OCI-LY3 (cell line): ENCODE results near the gene C12orf50.
A peak's percentile ranks its signal among the peaks of the same experiment; 100 is the strongest.

Source experiments
- H2AFZ ChIP-seq: fragments of 200-600, 300-600 bp; shearing (Covaris generic); 2 replicates; pipeline ENCODE4 v1.6.0; 2014; ENCODE audit warnings: antibody characterized with exemption, low read depth, low read length
- H3K27ac ChIP-seq: fragments of 200-600, 300-600 bp; sonication (generic); 2 replicates; pipeline ENCODE4 v1.5.1; 2014; ENCODE audit warnings: mild to moderate bottlenecking, low read length, moderate library complexity, mixed read lengths
- H3K27me3 ChIP-seq: fragments of 200-600, 300-600 bp; sonication (generic); 2 replicates; pipeline ENCODE4 v1.6.1; 2014; ENCODE audit warnings: low read depth, low read length, mixed read lengths
- H3K36me3 ChIP-seq: fragments of 200-600, 300-600 bp; sonication (generic); replicated peaks from 2 replicates; pipeline ENCODE3; 2014; ENCODE audit warnings: low read depth, low read length, mixed read lengths
- H3K4me1 ChIP-seq: fragments of 300-600, 200-600 bp; sonication (generic); 2 replicates; pipeline ENCODE4 v1.6.1; 2014; ENCODE audit warnings: low read length, mixed read lengths
- H3K4me2 ChIP-seq: fragments of 200-600, 300-600 bp; sonication (generic); 2 replicates; pipeline ENCODE4 v1.6.1; 2014; ENCODE audit warnings: low read length, mixed read lengths
- H3K4me3 ChIP-seq: fragments of 300-600, 200-600 bp; sonication (generic); 2 replicates; pipeline ENCODE4 v1.5.1; 2014; ENCODE audit warnings: antibody characterized with exemption, mild to moderate bottlenecking, low read length, moderate library complexity
- H3K79me2 ChIP-seq: fragments of 300-600, 200-600 bp; shearing (Covaris generic); 2 replicates; pipeline ENCODE4 v1.6.1; 2014; ENCODE audit warnings: mild to moderate bottlenecking, low read length, mixed read lengths
- H3K9ac ChIP-seq: fragments of 300-600, 200-600 bp; shearing (Covaris generic); 2 replicates; pipeline ENCODE4 v1.6.0; 2014; ENCODE audit warnings: mild to moderate bottlenecking, low read length, moderate library complexity
- H3K9me3 ChIP-seq: fragments of 200-600, 300-600 bp; shearing (Covaris generic); 2 replicates; pipeline ENCODE4 v1.6.1; 2014; ENCODE audit warnings: low read length, mixed read lengths; ENCODE audit not compliant: insufficient read depth
- H4K20me1 ChIP-seq: fragments of 200-600, 300-600 bp; sonication (generic); 2 replicates; pipeline ENCODE4 v1.6.1; 2016; ENCODE audit warnings: low read length, mixed read lengths; ENCODE audit not compliant: insufficient read depth
- EZH2phosphoT487 ChIP-seq: fragments of 200-600 bp; shearing (Covaris generic); IDR thresholded peaks from 2 replicates; pipeline ENCODE4 v1.6.1; 2018; ENCODE audit warnings: antibody characterized with exemption, mixed run types, low read depth
- TF ChIP-seq, protein P1 (sequence below): fragments of 200-600, 300-600 bp; sonication (generic); IDR thresholded peaks from 2 replicates; pipeline ENCODE4 v1.5.1; 2014; ENCODE audit warnings: antibody characterized with exemption, low read length, low read depth

C12orf50 gene

DNA sequence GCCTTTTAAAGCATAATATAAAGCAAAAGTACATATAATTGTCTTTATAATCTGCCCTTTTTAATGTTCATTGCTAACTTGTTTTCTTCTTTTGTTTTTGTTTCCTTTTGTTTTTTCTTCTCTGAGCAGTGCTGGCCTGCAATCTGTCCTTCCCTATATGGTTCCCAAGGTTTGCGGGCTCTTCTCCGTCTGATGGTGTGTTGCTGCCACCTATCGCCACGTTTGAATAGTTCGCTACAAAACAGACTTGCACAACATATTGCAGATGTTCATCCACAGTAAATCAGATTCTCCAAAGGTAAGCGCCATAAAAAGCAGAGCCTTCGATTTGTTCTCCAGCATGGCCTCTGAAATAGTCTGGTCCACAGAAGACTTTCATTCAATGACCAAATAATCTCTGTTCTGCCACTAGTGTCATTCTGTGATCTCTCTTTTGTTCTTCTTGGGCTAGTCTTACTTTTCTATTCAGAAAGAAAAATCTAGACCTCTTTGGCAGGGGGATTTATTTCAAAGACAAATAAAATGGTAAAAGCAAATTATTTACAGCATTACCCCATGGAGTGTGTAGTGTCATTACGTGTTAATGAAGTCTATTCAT is 33.5 kb downstream of the C12orf50 start:
- no peaks in the 10 kb centered on the region for H3K27me3 ChIP-seq
- TF ChIP-seq, protein P1, sequence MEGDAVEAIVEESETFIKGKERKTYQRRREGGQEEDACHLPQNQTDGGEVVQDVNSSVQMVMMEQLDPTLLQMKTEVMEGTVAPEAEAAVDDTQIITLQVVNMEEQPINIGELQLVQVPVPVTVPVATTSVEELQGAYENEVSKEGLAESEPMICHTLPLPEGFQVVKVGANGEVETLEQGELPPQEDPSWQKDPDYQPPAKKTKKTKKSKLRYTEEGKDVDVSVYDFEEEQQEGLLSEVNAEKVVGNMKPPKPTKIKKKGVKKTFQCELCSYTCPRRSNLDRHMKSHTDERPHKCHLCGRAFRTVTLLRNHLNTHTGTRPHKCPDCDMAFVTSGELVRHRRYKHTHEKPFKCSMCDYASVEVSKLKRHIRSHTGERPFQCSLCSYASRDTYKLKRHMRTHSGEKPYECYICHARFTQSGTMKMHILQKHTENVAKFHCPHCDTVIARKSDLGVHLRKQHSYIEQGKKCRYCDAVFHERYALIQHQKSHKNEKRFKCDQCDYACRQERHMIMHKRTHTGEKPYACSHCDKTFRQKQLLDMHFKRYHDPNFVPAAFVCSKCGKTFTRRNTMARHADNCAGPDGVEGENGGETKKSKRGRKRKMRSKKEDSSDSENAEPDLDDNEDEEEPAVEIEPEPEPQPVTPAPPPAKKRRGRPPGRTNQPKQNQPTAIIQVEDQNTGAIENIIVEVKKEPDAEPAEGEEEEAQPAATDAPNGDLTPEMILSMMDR: peak; percentile 87
- TF ChIP-seq EZH2phosphoT487: no peak
- H3K4me3 ChIP-seq: no peak overlapping the region
- peak overlapping the region; percentile 70 for H2AFZ ChIP-seq
- no peak overlapping the region for H3K9ac ChIP-seq
- no peak overlapping the region for H3K27ac ChIP-seq
- peaks cover 3% of the 10 kb centered on the region; the same call in 1 of the 2 replicates for H3K4me1 ChIP-seq
- peak overlapping the region; percentile 39 for H3K4me2 ChIP-seq
- H4K20me1 ChIP-seq: no peaks in the 10 kb centered on the region
- H3K9me3 ChIP-seq: no peaks in the 10 kb centered on the region
- H3K36me3 ChIP-seq: no peaks in the 10 kb centered on the region
- no peaks in the 10 kb centered on the region for H3K79me2 ChIP-seq

DNA sequence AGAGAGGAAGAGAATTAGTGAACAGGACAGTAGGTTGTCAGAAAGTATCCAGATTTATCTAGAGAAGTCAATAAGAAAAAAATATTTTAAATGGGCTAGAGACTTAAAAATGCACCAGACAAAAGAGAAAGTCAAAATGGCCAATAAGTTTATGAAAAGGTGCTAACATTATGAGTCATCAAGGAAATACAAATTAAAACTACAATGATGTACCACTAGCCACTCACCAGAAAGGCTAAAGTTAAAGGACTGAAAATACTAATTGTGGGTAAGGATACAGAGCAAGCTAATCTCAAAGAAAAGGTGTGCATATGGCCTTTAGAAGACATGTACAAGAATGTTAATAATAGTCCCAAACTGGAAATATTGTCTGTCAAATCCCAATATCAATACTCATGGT is 37.7 kb downstream of the C12orf50 start:
- Histone ChIP-seq H3K4me2 (no peak overlapping the region), H3K27me3 (no peaks in the 10 kb centered on the region), H3K36me3 (no peaks in the 10 kb centered on the region), H3K4me1 (peaks cover 3% of the 10 kb centered on the region; the same call in 1 of the 2 replicates), H4K20me1 (no peaks in the 10 kb centered on the region), H3K4me3 (no peak overlapping the region), H3K79me2 (no peaks in the 10 kb centered on the region), H2AFZ (no peak overlapping the region), H3K9me3 (no peaks in the 10 kb centered on the region), H3K27ac (no peak overlapping the region), H3K9ac (no peak overlapping the region)
- TF ChIP-seq, protein P1: no peak
- TF ChIP-seq EZH2phosphoT487: no peak

DNA sequence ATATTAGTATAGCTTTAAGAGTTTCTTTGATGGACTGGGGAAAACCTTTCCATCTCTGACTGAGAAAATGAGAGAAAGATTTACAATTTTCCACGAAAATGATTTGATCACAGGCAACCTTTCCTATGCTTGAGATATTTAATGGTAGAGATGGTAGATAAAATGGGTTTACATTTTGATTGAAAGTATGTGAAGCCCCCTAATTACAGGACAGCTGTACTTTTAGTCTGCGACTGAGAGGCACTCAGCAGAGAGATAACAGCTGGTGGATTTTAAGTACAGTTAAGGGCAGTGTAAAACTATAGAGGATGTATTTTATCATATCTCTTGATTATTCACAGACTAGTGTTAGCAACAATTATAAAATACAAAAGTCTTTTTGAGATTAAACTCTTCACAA is 40.7 kb downstream of the C12orf50 start:
- H3K36me3 ChIP-seq: no peaks in the 10 kb centered on the region
- H4K20me1 ChIP-seq: no peaks in the 10 kb centered on the region
- no peaks in the 10 kb centered on the region for H3K9me3 ChIP-seq
- H3K79me2 ChIP-seq: no peaks in the 10 kb centered on the region
- no peak overlapping the region for H2AFZ ChIP-seq
- no peak overlapping the region for H3K27ac ChIP-seq
- H3K9ac ChIP-seq: no peak overlapping the region
- TF ChIP-seq, protein P1: no peak
- TF ChIP-seq EZH2phosphoT487: no peak
- no peaks in the 10 kb centered on the region for H3K27me3 ChIP-seq
- no peak overlapping the region for H3K4me3 ChIP-seq
- H3K4me1 ChIP-seq: peaks cover 3% of the 10 kb centered on the region; the same call in 1 of the 2 replicates
- H3K4me2 ChIP-seq: no peak overlapping the region

DNA sequence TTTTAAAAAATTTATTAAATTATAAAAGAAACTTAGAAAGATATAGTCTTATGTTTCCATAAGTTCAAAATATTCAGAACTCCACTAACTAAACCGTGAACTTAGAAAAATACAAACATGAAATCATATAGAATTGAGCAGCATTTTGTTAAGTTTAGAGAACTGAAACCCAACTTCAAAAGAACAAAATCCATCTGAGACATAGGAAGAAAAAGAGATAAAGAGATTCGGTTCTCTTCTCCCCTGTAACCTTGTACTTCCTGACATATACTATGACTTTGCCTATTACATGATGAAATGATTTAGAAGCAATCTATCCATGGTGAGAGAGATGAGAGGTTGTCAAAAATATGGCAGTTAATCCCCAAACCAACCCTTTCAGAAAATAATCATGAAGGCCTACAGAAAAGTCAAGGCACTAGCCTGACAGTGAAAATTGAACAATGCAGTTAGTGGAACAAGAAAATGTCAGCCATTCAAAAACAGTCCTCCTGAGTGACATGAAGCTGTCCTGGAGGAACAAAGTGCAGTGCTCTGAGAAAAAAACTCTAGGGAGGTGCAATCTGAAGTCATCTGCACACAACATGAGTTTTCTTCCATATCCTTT is 44.0 kb downstream of the C12orf50 start:
- TF ChIP-seq, protein P1: no peak
- no peak for TF ChIP-seq EZH2phosphoT487
- no peak overlapping the region for H3K4me3 ChIP-seq

More for the DNA sequence above, 44.0 kb downstream of the C12orf50 start:
- H2AFZ ChIP-seq: no peak overlapping the region
- H4K20me1 ChIP-seq: no peaks in the 10 kb centered on the region
- no peaks in the 10 kb centered on the region for H3K27me3 ChIP-seq
- no peak overlapping the region for H3K9ac ChIP-seq
- peaks cover 3% of the 10 kb centered on the region; the same call in 1 of the 2 replicates for H3K4me1 ChIP-seq
- no peaks in the 10 kb centered on the region for H3K9me3 ChIP-seq
- H3K36me3 ChIP-seq: no peaks in the 10 kb centered on the region
- no peaks in the 10 kb centered on the region for H3K79me2 ChIP-seq
- H3K4me2 ChIP-seq: no peak overlapping the region
- no peak overlapping the region for H3K27ac ChIP-seq
